ENCODE data around the gene ELL. TPM values are rescaled to one million over a fixed set of nuclear protein-coding genes. Genes with fewer than 3 reads are reported as not detected.

The ELL gene
- total and polyA plus RNA-seq, 2 experiments from 2014 or later = 11.3 to 20.1 TPM

DNA sequence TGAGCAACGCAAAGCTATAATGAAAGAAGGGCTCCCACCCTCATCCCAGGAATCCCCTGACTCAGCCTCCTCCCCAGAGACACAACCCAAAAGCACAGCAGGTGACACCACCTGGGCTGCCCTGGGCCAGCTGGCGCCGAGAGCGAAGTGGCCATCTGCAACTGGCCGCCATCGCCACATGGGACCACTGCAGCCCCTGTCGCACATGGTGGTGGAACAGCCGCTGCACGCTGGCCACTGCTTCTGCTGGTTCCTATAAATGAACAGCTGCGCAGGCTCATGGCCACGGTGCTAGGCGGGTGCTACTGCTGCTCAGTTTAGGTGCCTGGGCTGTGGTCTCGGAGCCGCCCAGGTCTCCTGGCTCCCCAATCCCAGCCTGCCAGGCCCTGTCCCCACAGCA, 72.3 kb downstream of the ELL start:
- ATAC-seq = no peak
- Histone ChIP-seq H3K27ac (ENCODE audit: low read depth) (no peak overlapping the region), H3K9me2 (ENCODE audit: insufficient read depth) (no peaks in the 10 kb centered on the region), H3K36me3 (ENCODE audit: insufficient read depth) (no peaks in the 10 kb centered on the region; the same call in 1 of the 2 replicates), H3K79me2 (replicated peaks; ENCODE audit: insufficient read depth) (no peaks in the 10 kb centered on the region), H2AFZ (no peak overlapping the region), H3K4me1 (ENCODE audit: insufficient read depth) (no peaks in the 10 kb centered on the region), H3K4me3 (no peak overlapping the region), H3K27me3 (ENCODE audit: insufficient read depth) (no peaks in the 10 kb centered on the region), H3F3A (replicated peaks; ENCODE audit: low read depth) (0 out of 2 replicates have a peak, but pooled peaks cover 3% of the 10 kb centered on the region), H3K4me2 (no peak overlapping the region), H4K20me1 (replicated peaks; ENCODE audit: insufficient read depth) (no peaks in the 10 kb centered on the region; the same call in none of the 2 replicates)
- H3K4me3 Mint-ChIP-seq = no peak overlapping the region
- peaks cover 11% of the 10 kb centered on the region for H3K27me3 Mint-ChIP-seq (ENCODE audit: insufficient read depth, low read depth, poor library complexity)
- no peaks in the 10 kb centered on the region for H3K9me3 Mint-ChIP-seq
- H3K36me3 Mint-ChIP-seq (ENCODE audit: low read depth) = peaks cover 5% of the 10 kb centered on the region; the same call in 2 of the 3 replicates
- H3K27ac Mint-ChIP-seq = no peak overlapping the region
- peaks cover 10% of the 10 kb centered on the region; the same call in 2 of the 3 replicates for H3K4me1 Mint-ChIP-seq
- TF ChIP-seq, protein P1, sequence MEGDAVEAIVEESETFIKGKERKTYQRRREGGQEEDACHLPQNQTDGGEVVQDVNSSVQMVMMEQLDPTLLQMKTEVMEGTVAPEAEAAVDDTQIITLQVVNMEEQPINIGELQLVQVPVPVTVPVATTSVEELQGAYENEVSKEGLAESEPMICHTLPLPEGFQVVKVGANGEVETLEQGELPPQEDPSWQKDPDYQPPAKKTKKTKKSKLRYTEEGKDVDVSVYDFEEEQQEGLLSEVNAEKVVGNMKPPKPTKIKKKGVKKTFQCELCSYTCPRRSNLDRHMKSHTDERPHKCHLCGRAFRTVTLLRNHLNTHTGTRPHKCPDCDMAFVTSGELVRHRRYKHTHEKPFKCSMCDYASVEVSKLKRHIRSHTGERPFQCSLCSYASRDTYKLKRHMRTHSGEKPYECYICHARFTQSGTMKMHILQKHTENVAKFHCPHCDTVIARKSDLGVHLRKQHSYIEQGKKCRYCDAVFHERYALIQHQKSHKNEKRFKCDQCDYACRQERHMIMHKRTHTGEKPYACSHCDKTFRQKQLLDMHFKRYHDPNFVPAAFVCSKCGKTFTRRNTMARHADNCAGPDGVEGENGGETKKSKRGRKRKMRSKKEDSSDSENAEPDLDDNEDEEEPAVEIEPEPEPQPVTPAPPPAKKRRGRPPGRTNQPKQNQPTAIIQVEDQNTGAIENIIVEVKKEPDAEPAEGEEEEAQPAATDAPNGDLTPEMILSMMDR (conservative IDR thresholded peaks at IDR 0.05; ENCODE audit: low read depth in 2 of 2) = no peak
- TF ChIP-seq, protein P2, sequence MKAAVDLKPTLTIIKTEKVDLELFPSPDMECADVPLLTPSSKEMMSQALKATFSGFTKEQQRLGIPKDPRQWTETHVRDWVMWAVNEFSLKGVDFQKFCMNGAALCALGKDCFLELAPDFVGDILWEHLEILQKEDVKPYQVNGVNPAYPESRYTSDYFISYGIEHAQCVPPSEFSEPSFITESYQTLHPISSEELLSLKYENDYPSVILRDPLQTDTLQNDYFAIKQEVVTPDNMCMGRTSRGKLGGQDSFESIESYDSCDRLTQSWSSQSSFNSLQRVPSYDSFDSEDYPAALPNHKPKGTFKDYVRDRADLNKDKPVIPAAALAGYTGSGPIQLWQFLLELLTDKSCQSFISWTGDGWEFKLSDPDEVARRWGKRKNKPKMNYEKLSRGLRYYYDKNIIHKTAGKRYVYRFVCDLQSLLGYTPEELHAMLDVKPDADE (IDR thresholded peaks at IDR 0.05) = no peak
- no peak for TF ChIP-seq EZH2 (IDR thresholded peaks at IDR 0.05; ENCODE audit: low read depth, unreplicated experiment)
- TF ChIP-seq, protein P3, sequence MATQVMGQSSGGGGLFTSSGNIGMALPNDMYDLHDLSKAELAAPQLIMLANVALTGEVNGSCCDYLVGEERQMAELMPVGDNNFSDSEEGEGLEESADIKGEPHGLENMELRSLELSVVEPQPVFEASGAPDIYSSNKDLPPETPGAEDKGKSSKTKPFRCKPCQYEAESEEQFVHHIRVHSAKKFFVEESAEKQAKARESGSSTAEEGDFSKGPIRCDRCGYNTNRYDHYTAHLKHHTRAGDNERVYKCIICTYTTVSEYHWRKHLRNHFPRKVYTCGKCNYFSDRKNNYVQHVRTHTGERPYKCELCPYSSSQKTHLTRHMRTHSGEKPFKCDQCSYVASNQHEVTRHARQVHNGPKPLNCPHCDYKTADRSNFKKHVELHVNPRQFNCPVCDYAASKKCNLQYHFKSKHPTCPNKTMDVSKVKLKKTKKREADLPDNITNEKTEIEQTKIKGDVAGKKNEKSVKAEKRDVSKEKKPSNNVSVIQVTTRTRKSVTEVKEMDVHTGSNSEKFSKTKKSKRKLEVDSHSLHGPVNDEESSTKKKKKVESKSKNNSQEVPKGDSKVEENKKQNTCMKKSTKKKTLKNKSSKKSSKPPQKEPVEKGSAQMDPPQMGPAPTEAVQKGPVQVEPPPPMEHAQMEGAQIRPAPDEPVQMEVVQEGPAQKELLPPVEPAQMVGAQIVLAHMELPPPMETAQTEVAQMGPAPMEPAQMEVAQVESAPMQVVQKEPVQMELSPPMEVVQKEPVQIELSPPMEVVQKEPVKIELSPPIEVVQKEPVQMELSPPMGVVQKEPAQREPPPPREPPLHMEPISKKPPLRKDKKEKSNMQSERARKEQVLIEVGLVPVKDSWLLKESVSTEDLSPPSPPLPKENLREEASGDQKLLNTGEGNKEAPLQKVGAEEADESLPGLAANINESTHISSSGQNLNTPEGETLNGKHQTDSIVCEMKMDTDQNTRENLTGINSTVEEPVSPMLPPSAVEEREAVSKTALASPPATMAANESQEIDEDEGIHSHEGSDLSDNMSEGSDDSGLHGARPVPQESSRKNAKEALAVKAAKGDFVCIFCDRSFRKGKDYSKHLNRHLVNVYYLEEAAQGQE (IDR thresholded peaks at IDR 0.05; ENCODE audit: unreplicated experiment) = no peak
- TF ChIP-seq EZH2phosphoT487 (IDR thresholded peaks at IDR 0.05; ENCODE audit: unreplicated experiment) = no peak
- TF ChIP-seq STAT1 (IDR thresholded peaks at IDR 0.05; ENCODE audit: unreplicated experiment) = no peak
- TF ChIP-seq ZNF114 (CRISPR knock-in tag; IDR thresholded peaks at IDR 0.05) = no peak
- TF ChIP-seq NANOG (IDR thresholded peaks at IDR 0.05; ENCODE audit: borderline replicate concordance) = no peak
- TF ChIP-seq, protein P4, sequence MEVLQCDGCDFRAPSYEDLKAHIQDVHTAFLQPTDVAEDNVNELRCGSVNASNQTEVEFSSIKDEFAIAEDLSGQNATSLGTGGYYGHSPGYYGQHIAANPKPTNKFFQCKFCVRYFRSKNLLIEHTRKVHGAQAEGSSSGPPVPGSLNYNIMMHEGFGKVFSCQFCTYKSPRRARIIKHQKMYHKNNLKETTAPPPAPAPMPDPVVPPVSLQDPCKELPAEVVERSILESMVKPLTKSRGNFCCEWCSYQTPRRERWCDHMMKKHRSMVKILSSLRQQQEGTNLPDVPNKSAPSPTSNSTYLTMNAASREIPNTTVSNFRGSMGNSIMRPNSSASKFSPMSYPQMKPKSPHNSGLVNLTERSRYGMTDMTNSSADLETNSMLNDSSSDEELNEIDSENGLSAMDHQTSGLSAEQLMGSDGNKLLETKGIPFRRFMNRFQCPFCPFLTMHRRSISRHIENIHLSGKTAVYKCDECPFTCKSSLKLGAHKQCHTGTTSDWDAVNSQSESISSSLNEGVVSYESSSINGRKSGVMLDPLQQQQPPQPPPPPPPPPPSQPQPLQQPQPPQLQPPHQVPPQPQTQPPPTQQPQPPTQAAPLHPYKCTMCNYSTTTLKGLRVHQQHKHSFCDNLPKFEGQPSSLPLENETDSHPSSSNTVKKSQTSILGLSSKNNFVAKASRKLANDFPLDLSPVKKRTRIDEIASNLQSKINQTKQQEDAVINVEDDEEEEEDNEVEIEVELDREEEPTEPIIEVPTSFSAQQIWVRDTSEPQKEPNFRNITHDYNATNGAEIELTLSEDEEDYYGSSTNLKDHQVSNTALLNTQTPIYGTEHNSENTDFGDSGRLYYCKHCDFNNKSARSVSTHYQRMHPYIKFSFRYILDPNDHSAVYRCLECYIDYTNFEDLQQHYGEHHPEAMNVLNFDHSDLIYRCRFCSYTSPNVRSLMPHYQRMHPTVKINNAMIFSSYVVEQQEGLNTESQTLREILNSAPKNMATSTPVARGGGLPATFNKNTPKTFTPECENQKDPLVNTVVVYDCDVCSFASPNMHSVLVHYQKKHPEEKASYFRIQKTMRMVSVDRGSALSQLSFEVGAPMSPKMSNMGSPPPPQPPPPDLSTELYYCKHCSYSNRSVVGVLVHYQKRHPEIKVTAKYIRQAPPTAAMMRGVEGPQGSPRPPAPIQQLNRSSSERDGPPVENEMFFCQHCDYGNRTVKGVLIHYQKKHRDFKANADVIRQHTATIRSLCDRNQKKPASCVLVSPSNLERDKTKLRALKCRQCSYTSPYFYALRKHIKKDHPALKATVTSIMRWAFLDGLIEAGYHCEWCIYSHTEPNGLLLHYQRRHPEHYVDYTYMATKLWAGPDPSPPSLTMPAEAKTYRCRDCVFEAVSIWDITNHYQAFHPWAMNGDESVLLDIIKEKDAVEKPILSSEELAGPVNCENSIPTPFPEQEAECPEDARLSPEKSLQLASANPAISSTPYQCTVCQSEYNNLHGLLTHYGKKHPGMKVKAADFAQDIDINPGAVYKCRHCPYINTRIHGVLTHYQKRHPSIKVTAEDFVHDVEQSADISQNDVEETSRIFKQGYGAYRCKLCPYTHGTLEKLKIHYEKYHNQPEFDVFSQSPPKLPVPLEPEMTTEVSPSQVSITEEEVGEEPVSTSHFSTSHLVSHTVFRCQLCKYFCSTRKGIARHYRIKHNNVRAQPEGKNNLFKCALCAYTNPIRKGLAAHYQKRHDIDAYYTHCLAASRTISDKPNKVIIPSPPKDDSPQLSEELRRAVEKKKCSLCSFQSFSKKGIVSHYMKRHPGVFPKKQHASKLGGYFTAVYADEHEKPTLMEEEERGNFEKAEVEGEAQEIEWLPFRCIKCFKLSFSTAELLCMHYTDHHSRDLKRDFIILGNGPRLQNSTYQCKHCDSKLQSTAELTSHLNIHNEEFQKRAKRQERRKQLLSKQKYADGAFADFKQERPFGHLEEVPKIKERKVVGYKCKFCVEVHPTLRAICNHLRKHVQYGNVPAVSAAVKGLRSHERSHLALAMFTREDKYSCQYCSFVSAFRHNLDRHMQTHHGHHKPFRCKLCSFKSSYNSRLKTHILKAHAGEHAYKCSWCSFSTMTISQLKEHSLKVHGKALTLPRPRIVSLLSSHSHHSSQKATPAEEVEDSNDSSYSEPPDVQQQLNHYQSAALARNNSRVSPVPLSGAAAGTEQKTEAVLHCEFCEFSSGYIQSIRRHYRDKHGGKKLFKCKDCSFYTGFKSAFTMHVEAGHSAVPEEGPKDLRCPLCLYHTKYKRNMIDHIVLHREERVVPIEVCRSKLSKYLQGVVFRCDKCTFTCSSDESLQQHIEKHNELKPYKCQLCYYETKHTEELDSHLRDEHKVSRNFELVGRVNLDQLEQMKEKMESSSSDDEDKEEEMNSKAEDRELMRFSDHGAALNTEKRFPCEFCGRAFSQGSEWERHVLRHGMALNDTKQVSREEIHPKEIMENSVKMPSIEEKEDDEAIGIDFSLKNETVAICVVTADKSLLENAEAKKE (CRISPR knock-in tag; IDR thresholded peaks at IDR 0.05) = no peak
- no peak for TF ChIP-seq ZNF331 (CRISPR knock-in tag; IDR thresholded peaks at IDR 0.05; ENCODE audit: low read depth)
- no peak for TF ChIP-seq CREB1 (CRISPR knock-in tag; IDR thresholded peaks at IDR 0.05; ENCODE audit: low read depth)
- TF ChIP-seq POLR2AphosphoS5 (IDR thresholded peaks at IDR 0.05; ENCODE audit: low read depth) = no peak
- TF ChIP-seq JUNB (IDR thresholded peaks at IDR 0.05; ENCODE audit: unreplicated experiment) = no peak
- no peak for DNase-seq (ENCODE audit: low spot score)
